Breast epithelium (tissue), 3 donors: ENCODE measurements around the gene PDZD7.

Experiments
- POLR2A ChIP-seq: fragments of 450-650 bp; IDR thresholded peaks from one replicate; pipeline ENCODE4 v1.6.1; 2016; ENCODE audit warnings: antibody characterized with exemption, mild to moderate bottlenecking, moderate library complexity
- TF ChIP-seq, protein P1 (sequence below), 3 donors: fragments of 450-650 bp; IDR thresholded peaks; one replicate each; pipeline ENCODE4 v1.5.1; 2016 to 2017; ENCODE audit warnings: antibody characterized with exemption in 3 of 3, mild to moderate bottlenecking in 3 of 3, moderate library complexity in 3 of 3

DNA sequence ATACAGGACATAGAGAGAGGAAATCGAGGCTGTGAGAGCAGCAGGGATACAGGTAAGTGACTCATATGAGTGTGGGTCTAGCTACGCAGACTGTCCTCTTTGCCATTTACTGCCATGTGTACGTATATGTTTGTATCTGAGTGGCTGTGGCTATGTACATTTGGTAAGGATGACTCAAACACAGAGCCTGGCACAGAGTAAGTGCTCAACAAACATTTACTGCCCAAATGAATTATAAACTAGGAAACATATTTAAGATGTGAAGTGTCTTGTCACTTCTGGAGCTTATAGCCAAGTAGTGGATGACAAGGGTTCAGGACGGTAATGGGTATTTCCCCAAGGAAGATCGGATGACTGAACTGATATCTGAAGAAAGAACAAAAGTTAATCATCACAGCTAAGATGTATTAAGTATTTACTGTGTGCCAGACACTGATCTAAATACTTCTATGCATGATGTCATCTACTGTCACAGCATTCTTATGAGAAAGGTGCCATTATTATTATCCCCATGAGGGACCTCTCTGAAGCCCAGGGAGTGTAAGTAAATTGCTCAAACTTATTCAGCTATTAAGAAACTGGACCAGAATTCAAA is 49.7 kb downstream of the PDZD7 start:
- TF ChIP-seq, protein P1, sequence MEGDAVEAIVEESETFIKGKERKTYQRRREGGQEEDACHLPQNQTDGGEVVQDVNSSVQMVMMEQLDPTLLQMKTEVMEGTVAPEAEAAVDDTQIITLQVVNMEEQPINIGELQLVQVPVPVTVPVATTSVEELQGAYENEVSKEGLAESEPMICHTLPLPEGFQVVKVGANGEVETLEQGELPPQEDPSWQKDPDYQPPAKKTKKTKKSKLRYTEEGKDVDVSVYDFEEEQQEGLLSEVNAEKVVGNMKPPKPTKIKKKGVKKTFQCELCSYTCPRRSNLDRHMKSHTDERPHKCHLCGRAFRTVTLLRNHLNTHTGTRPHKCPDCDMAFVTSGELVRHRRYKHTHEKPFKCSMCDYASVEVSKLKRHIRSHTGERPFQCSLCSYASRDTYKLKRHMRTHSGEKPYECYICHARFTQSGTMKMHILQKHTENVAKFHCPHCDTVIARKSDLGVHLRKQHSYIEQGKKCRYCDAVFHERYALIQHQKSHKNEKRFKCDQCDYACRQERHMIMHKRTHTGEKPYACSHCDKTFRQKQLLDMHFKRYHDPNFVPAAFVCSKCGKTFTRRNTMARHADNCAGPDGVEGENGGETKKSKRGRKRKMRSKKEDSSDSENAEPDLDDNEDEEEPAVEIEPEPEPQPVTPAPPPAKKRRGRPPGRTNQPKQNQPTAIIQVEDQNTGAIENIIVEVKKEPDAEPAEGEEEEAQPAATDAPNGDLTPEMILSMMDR (IDR thresholded peaks at IDR 0.05) = no peak
- no peak for TF ChIP-seq POLR2A
